HCT116 (cell line): ENCODE results near the gene MOSPD3. TPM values are rescaled to one million over a fixed set of nuclear protein-coding genes. Genes with fewer than 3 reads are reported as not detected.

Source experiments
- ATAC-seq: fragments of 200-7000 bp; cut with Tn5 transposase; 2 replicates; pipeline ENCODE4 v1.9.1; 2020; ENCODE audit warnings: mild to moderate bottlenecking, moderate library complexity
- BruUV-seq: library from RNA; stranded (reverse); fragments of 400-500 nt; replicated peaks from 2 replicates; lab custom pipeline; 2021; lab: Mats Ljungman, UMichigan
- CTCF ChIA-PET: fragments of 300-600 bp; sonication (Branson Sonifier 250); formaldehyde crosslinking; loops from one replicate; lab custom pipeline; 2021; ENCODE audit warnings: antibody characterized with exemption; lab: Charles Lee
- POLR2A ChIA-PET: fragments of 300-600, 350-600 bp; sonication (Branson Sonifier 250); formaldehyde crosslinking; loops from one replicate; lab custom pipeline; 2021; ENCODE audit warnings: antibody characterized with exemption; lab: Charles Lee
- RAD21 ChIA-PET, 2 experiments: fragments of 300-600 bp; sonication (Branson Sonifier 250); formaldehyde crosslinking; loops; one replicate each; lab custom pipeline; 2023; ENCODE audit warnings: low total read pairs in 2 of 2; ENCODE audit not compliant: uncharacterized antibody in 2 of 2, unreplicated experiment in 2 of 2, low non-redundant PET in 1 of 2; lab: Charles Lee
- DNase-seq: peaks from one replicate; pipeline ENCODE4 v3.0.0-alpha.2; 2010; ENCODE audit warnings: low read depth, low spot score
- H2AFZ ChIP-seq: fragments of 200-600 bp; shearing (Covaris generic), sonication (generic); 2 replicates; pipeline ENCODE4 v1.6.1; 2017; ENCODE audit warnings: low read depth, mixed run types, mixed read lengths, antibody characterized with exemption, low read length; ENCODE audit not compliant: poor library complexity, severe bottlenecking
- H3K27ac ChIP-seq: 2 replicates; pipeline ENCODE4 v1.5.1; 2012; ENCODE audit warnings: low read depth, low read length
- H3K27me3 ChIP-seq: fragments of 200-600 bp; sonication (generic); 2 replicates; pipeline ENCODE4 v1.6.1; 2016; ENCODE audit warnings: mixed run types, low read length, mixed read lengths; ENCODE audit not compliant: insufficient read depth
- H3K36me3 ChIP-seq, 2 experiments: fragments of 200-500 bp in 1 of 2; fragments of 200-600 bp in 1 of 2; sonication (Bioruptor generic) in 1 of 2; sonication (generic) in 1 of 2; 2 replicates each; pipeline versions ENCODE4 v1.5.1 to v1.6.1; 2014 to 2016; ENCODE audit warnings: low read length in 2 of 2, inconsistent platforms in 1 of 2, mixed read lengths in 1 of 2, mixed run types in 1 of 2; ENCODE audit not compliant: insufficient read depth in 2 of 2, control insufficient read depth in 1 of 2
- H3K4me1 ChIP-seq, 2 experiments: fragments of 200-600 bp in 1 of 2; sonication (generic) in 1 of 2; 2 replicates each; pipeline versions ENCODE4 v1.5.1 to v1.6.1; 2012 to 2017; ENCODE audit warnings: low read length in 2 of 2, inconsistent platforms in 1 of 2, mild to moderate bottlenecking in 1 of 2, mixed read lengths in 1 of 2, mixed run types in 1 of 2, moderate library complexity in 1 of 2; ENCODE audit not compliant: insufficient read depth in 2 of 2, control insufficient read depth in 1 of 2
- H3K4me2 ChIP-seq: fragments of 200-600 bp; sonication (generic); 2 replicates; pipeline ENCODE4 v1.6.1; 2017; ENCODE audit warnings: mixed run types, low read length, mixed read lengths
- H3K4me3 ChIP-seq, 2 experiments: fragments of 200-600 bp in 1 of 2; sonication (generic) in 1 of 2; replicated peaks in 1 of 2; 2 replicates each; pipeline ENCODE4 v1.5.1; 2011 to 2016; ENCODE audit warnings: low read length in 2 of 2, control low read depth in 1 of 2, low read depth in 1 of 2, mild to moderate bottlenecking in 1 of 2, mixed read lengths in 1 of 2, mixed run types in 1 of 2
- H3K79me2 ChIP-seq: fragments of 200-600 bp; sonication (generic); 2 replicates; pipeline ENCODE4 v1.6.1; 2017; ENCODE audit warnings: mild to moderate bottlenecking, mixed run types, low read length, moderate library complexity, mixed read lengths; ENCODE audit not compliant: insufficient read depth
- H3K9ac ChIP-seq: fragments of 200-600 bp; sonication (generic); 2 replicates; pipeline ENCODE4 v1.6.1; 2016; ENCODE audit warnings: low read length, mixed read lengths
- H3K9me2 ChIP-seq: fragments of 200-600 bp; sonication (generic), shearing (Covaris generic); 2 replicates; pipeline ENCODE4 v1.6.1; 2017; ENCODE audit warnings: mixed run types, mild to moderate bottlenecking, moderate library complexity; ENCODE audit not compliant: insufficient read depth
- H3K9me3 ChIP-seq, 2 experiments: fragments of 200-500 bp in 1 of 2; fragments of 200-600 bp in 1 of 2; sonication (Bioruptor generic) in 1 of 2; sonication (generic) in 1 of 2; 2 replicates each; pipeline ENCODE4 v1.6.1; 2014 to 2017; ENCODE audit warnings: low read length in 2 of 2, mixed read lengths in 2 of 2, inconsistent platforms in 1 of 2, low read depth in 1 of 2, mild to moderate bottlenecking in 1 of 2, mixed run types in 1 of 2, moderate library complexity in 1 of 2; ENCODE audit not compliant: control insufficient read depth in 1 of 2, insufficient read depth in 1 of 2
- H4K20me1 ChIP-seq: fragments of 200-600 bp; sonication (generic), shearing (Covaris generic); 2 replicates; pipeline ENCODE4 v1.6.1; 2017; ENCODE audit warnings: mixed run types, mild to moderate bottlenecking, moderate library complexity; ENCODE audit not compliant: insufficient read depth
- JUND ChIP-seq: IDR thresholded peaks from 2 replicates; pipeline ENCODE4 v1.6.1; 2012
- POLR2AphosphoS5 ChIP-seq: IDR thresholded peaks from 2 replicates; pipeline ENCODE4 v1.6.1; 2011; ENCODE audit warnings: mild to moderate bottlenecking, low read depth, low read length, moderate library complexity
- RAD21 ChIP-seq: IDR thresholded peaks from 2 replicates; pipeline ENCODE4 v1.6.1; 2012; ENCODE audit warnings: low read depth, mild to moderate bottlenecking
- SRF ChIP-seq: IDR thresholded peaks from 2 replicates; pipeline ENCODE4 v1.6.1; 2012; ENCODE audit warnings: low read depth
- intact Hi-C: fragments of 100-400 bp; cut with micrococcal nuclease; formaldehyde crosslinking; loops from 2 replicates; pipeline ENCODE4 v1.10.0; 2022
- total RNA-seq: library from RNA; stranded (reverse); gene quantifications from one replicate; pipeline ENCODE4 v1.2.1, GENCODE V29; 2021; ENCODE audit not compliant: unreplicated experiment
- TF ChIP-seq, protein P1 (sequence below), 3 experiments: fragments of 200-600 bp in 1 of 3; sonication (generic) in 1 of 3; IDR thresholded peaks in 2 of 3; conservative IDR thresholded peaks in 1 of 3; 2 replicates each; pipeline ENCODE4 v1.5.1; 2012 to 2017; ENCODE audit warnings: low read depth in 2 of 3, low read length in 2 of 3, antibody characterized with exemption in 1 of 3, borderline replicate concordance in 1 of 3, control low read depth in 1 of 3, mild to moderate bottlenecking in 1 of 3, mixed read lengths in 1 of 3, mixed run types in 1 of 3, moderate library complexity in 1 of 3; ENCODE audit not compliant: insufficient read depth in 1 of 3

MOSPD3 gene
- total RNA-seq, 1 experiment from 2014 or later = 32.8 TPM

DNA sequence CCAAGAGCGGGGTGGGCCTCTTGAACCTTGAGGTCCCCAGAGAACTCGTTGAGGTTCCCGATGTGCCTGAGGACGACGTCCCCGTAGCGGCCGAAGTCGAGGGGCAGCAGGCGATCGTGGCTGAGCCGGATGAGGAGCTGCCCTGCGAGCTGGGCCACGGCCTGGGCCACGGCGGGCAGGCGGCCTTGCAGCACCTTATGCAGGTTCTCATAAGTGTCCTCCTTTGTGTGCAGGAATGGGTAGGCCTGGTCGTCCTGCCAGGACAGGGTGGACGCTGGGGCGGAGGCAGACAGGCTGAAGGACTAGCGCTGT is 14.9 kb downstream of the MOSPD3 start (continued):
- TF ChIP-seq SRF = no peak
- no peak for TF ChIP-seq RAD21

DNA sequence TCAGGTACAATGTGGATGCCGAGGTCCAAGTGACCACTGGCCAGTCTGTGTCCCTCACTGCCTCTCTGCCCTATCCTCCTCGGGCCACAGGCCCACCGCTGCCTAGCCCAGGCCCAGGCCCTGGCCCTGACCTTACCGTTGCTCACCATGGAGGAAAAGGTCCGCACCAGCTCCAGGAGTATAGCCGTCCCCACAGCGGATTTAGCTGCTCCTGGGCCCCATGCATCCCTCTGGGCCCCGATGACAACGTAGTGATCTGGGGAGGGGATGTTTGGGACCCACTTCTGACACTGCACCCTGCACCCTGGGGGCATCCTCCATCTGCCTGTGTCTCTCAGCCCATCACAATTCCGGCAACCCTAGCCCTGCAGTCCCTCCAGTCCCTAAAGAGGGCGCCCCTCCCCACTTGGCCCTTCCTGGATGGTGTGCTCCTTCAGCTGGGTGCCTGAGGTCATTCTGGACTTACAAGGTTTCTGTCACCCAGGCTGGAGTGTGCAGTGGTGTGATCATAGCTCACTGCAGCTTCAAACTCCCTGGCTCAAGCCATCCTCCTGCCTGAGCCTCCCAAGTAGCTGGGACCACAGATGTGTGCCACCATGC is 16.9 kb downstream of the MOSPD3 start:
- H3K4me1 ChIP-seq = peaks cover 6 to 44% of the 10 kb centered on the region in 2 experiments; a peak in 3 of 4 replicates
- intact Hi-C loops = no loop called here
- H3K4me3 ChIP-seq = no peak overlapping the region
- no peaks in the 10 kb centered on the region for H3K27me3 ChIP-seq
- POLR2A ChIA-PET = interaction anchor here (1.8 kb wide), 1 partner anchor 17 kb away, joined by 6 read pairs; the partner anchor contains the start of gene MOSPD3
- no peak overlapping the region for H3K9ac ChIP-seq
- H3K4me2 ChIP-seq = no peak overlapping the region
- CTCF ChIA-PET = interaction anchor here (0.7 to 2.0 kb wide), 9 partner anchors 9 to 223 kb away, joined by 3 to 7 read pairs (median 4); partner anchors contain the start of genes GNB2, POP7 and SLC12A9
- no peaks in the 10 kb centered on the region for H3K9me3 ChIP-seq
- BruUV-seq = no TSS peak
- peaks cover 5% of the 10 kb centered on the region; the same call in 1 of the 2 replicates for H3K79me2 ChIP-seq
- no peak overlapping the region for H2AFZ ChIP-seq
- peak overlapping the region; percentile 10; the same call in 1 of the 2 replicates for H3K27ac ChIP-seq
- TF ChIP-seq, protein P1, sequence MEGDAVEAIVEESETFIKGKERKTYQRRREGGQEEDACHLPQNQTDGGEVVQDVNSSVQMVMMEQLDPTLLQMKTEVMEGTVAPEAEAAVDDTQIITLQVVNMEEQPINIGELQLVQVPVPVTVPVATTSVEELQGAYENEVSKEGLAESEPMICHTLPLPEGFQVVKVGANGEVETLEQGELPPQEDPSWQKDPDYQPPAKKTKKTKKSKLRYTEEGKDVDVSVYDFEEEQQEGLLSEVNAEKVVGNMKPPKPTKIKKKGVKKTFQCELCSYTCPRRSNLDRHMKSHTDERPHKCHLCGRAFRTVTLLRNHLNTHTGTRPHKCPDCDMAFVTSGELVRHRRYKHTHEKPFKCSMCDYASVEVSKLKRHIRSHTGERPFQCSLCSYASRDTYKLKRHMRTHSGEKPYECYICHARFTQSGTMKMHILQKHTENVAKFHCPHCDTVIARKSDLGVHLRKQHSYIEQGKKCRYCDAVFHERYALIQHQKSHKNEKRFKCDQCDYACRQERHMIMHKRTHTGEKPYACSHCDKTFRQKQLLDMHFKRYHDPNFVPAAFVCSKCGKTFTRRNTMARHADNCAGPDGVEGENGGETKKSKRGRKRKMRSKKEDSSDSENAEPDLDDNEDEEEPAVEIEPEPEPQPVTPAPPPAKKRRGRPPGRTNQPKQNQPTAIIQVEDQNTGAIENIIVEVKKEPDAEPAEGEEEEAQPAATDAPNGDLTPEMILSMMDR (IDR thresholded peaks at IDR 0.05 in 2 of 3, conservative IDR thresholded peaks at IDR 0.05 in 1 of 3; ENCODE audit: borderline replicate concordance in 1 of 3, insufficient read depth in 1 of 3, low read depth in 2 of 3, low read length in 2 of 3) = peak in 2 of 3 experiments; percentile 63 to 70; a peak in 4 of 6 replicates
- no peak for TF ChIP-seq JUND
- peak; percentile 29; the same call in 1 of the 2 replicates for TF ChIP-seq POLR2AphosphoS5
- H3K36me3 ChIP-seq = no peaks in the 10 kb centered on the region
- DNase-seq = peak; percentile 28
- RAD21 ChIA-PET = no interaction called here
- ATAC-seq = peak; percentile 31
- no peaks in the 10 kb centered on the region for H3K9me2 ChIP-seq
- no peaks in the 10 kb centered on the region for H4K20me1 ChIP-seq
